Stimulated activated CD8-positive, alpha-beta memory T cell treated with anti-CD3 and anti-CD28 coated beads, Interleukin-4, amount 100 ng/mL, for 4 hours (primary cell): ENCODE data around the gene GRXCR2.
"Not testable (repeated sequence)": the region's sequence is repeated elsewhere in the genome, so short reads cannot be mapped to it uniquely, and the experiment has no call there.

Experiments used
- DNase-seq, 2 donors: peaks; one replicate each; pipeline ENCODE4 v3.0.0-alpha.2; 2020; ENCODE audit warnings: low read depth in 2 of 2, low spot score in 1 of 2

Gene GRXCR2, protein sequence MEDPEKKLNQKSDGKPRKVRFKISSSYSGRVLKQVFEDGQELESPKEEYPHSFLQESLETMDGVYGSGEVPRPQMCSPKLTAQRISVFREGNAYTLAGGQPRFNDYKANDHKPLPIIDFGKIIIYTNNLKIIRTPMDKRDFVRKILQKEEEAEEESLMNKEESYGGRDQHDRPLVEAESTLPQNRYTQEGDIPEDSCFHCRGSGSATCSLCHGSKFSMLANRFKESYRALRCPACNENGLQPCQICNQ

DNA sequence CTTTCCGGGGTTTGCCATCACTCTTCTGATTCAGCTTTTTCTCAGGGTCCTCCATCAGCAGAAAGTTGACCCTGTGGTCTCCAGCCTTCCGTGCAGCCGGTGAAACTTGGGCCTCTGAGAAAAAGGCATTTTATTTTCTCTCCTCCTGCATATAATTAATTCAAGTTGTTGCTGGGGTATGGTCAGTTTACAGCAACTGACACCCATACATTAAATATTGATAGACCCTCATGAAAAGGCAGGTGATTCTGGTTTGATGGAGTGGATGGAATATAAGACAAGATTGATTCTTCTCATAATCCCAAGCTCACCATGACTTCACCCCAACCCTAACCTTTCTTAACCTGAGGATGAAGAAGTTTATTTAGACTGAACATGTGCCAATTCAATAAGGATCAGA is at the start of gene GRXCR2:
GRXCR2 (minus strand) TSS at position 101 of the 400 bp plus-strand sequence; CDS start at position 55, 46 bp downstream.
- no peak for DNase-seq

DNA sequence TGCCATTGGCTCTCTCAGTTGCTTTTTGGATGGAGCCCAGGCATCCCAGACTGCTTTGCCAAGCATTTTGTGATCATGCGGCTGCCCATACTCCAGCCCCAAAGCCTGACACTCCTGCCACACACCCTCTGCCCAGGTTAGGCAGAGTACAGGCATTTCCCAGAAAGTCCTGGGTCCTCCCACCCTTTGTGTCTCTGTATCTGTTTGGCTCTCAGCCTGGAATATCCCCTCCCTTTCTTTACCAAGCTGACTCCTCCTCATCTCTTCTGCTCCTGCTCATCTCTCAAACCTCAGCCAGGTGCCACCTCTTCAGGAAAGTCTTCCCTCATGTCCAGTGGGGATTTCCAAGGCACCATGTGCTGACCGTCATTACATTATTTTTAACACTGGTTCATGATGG is 49.2 kb upstream of the GRXCR2 start:
- no peak for DNase-seq

DNA sequence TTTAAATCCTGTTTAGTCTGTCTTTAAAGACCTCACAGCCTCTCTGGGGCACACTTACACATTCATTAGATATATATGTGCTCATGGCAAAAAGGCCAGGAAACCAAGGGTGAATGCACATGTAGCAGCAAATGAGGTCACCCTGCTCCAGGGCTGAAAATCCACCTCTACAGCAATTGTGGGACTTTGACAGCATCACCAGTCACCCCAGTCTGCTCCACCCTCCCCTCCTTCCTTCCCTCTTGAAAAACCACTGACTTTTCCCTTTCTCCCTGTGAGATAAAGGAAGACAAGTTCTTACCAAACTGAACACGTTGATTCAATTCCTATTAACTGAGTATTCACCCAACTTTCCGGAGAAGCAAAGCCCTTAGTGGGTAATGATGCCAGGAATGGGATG is 48.4 kb upstream of the GRXCR2 start:
- DNase-seq, result no peak

DNA sequence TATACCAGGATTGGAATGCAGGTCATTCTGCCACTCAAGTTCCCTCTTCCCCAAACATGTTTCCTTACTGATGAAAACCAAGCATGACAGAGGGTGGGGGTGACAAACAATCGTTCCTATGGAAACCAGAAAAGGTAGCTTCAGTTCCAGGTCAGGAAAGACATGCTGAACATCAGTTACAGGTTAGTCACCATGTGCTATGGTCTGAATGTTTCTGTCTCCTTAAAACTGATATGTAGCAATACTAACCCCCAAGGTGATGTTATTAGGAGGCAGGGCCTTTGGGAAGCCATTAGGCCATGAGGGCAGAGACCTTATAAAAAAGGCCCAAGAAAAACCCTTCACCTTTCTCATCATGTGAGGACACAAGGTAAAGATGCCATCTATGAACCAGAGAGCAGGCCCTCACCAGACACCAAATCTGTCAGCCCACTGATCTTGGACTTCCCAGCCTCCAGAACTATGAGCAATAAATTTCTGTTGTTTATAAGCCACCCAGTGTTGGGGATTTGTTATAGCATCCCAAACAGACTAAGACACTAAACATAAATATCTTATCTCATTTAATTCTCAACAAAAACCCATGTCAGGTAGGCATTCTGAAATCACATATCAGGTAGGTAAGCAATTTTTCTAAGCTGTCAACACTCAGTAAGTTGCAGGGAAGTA is 47.9 kb upstream of the GRXCR2 start:
- no peak for DNase-seq

DNA sequence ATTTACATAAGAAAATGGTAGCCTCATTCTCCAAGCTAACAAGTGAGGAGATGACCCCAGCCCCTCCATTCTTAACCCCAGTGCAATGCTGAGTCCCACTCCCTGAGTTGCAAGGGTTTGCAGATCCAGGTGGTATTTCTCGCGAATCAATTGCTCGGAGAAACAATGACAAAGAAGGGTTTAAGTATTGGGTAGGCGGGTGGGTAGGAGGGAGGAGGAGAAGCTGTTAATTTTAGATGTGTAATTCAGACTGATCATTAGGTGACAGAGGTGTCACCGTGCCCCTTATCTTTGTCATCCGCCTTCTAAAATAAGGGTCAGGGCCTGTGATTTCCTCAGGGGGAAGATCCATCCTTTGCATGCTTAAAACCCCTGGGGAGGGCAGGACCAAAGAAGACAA is 46.6 kb upstream of the GRXCR2 start:
- DNase-seq, result no peak

DNA sequence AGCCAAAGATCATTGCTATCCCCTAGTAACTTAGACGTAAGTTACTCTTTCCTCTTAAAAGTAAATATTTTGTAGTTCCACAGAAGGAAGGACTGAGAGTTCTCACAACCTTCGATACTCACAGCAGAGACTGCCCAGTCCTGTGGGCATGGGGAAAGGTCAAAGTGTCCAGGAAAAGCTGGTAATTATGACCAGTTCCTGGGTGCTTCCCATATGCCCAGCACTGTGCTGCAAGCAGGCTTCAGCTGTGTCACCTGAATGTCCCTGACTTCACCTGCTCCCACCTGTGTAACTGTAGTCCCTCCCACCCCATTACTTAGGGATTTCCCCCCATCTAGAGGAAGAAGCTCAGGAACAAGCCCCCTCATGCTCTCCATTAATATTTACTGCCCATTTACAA is 45.6 kb upstream of the GRXCR2 start:
- no peak for DNase-seq

DNA sequence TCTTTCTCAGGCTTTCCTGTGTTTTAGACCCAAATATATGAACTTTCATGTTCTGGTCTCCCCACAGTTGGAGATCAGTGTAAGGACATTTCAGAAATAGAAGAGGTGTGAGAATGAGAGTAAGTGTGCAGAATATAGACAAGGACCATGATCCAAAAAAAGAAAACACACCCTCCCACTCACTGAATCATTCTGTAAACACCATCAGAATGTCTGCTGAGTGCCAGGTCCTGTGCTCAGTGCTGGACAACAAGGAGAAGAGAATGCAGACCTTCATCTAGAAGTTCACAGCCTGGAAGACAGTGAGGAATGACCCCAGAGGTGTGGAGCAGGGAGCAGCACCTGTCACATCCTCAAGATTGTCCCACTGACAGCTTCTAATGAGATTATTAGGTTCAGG is 44.5 kb upstream of the GRXCR2 start:
- DNase-seq, result no peak

DNA sequence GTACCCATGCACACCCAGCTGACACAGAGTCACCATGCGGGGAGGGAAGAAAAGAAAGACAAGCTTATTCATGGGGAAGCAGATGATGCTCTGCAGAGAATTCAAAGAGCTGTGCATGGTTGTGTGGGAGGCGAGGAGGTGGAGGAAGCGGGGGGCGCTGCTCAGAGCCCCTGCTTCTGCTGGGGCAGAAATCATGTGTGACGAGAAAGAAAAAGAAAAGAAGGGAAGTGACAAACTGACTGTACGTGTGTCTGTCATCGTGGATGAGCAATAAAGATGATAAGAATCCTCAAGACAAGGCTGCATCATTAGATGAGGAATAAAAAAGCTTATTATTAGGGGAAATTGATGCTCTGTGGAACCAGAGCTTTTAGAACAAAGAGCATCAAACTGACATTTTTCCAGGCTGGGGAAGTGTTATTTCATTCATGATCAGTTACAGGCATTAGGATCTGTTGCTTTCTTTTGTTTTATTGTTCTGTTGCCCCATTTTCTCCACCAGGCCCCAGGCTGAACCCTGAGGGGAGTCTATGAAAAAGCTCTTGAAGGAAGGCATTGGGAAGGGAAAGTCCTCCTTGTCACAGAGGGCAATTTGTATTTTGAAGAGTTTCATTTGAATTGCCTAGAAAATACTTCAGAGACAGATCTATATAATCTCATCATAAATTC is 43.3 kb upstream of the GRXCR2 start:
- DNase-seq, result no peak

DNA sequence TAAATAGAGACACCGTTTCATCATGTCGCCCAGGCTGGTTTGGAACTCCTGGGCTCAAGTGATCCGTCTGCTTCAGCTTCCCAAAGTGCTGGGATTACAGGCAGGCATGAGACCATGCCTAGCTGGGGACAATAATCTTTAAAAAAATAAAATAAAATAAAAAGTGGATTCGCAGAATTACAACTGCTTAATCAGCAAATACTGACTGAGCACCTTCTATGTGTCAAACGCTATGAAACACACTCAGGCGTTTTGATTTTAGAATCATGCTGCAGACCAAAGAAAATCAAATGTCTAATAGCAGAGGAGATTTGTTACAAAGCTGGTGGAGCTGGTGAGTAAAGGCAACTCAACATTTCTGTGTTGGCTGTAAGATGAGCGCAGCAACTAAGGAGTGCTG is 40.9 kb upstream of the GRXCR2 start:
- DNase-seq, result no peak

DNA sequence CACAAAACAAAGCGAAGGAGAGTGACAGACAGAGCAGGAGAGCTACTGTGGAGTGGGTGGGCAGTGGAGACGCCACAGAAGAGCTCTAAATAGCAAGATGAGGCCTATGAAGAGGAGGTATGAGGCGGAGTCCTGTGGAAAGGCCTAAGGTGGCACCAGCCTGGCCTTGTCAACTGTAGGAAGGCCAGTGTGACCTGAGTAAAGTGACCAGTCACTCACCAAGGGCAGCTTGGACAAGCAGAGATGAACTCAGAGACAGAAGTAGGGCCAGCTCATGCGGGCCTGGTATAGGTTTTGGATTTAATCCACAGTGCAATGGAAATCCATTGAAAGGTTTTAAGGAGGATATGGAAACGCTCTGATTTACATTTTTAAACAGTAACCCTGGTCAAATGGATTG is 39.8 kb upstream of the GRXCR2 start:
- no peak for DNase-seq

DNA sequence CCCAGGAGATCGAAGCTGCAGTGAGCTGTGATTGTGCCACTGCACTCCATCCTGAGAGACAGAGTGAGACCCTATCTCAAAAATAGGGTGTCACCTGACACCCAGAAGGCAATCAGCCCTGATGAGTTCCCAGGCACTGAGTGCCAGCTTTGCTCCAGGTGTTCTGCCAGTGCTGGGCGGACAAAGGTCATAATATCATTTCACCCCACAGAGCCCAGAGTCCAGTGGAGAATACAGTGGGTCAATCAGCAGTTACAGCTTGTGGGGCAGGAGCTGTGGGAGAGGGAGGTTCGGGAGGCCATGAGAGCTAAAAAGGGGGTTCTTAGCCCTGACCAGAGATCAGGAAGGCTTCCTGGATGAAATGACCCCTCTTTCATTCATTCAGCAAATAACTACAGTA is 39.2 kb upstream of the GRXCR2 start:
- no peak for DNase-seq

DNA sequence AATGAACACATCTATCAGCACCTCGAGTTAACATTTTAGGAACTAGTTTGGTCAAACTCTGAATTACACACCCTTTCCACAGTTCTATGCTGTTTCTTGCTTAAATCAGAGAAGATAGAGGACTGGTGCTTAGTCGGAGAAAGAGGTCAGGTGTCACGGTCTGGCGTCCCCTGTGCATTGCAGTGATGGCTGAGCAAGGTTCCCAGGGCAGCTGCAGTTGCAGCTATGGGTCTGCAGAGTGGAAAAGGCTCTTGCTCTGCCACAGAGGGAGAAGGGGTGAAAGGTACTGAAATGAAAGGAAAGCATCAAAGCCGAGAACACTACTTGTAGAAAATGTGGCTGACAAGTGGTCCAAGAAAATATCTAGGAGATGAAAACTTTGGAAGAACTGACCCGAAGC is 38.4 kb upstream of the GRXCR2 start:
- no peak for DNase-seq

DNA sequence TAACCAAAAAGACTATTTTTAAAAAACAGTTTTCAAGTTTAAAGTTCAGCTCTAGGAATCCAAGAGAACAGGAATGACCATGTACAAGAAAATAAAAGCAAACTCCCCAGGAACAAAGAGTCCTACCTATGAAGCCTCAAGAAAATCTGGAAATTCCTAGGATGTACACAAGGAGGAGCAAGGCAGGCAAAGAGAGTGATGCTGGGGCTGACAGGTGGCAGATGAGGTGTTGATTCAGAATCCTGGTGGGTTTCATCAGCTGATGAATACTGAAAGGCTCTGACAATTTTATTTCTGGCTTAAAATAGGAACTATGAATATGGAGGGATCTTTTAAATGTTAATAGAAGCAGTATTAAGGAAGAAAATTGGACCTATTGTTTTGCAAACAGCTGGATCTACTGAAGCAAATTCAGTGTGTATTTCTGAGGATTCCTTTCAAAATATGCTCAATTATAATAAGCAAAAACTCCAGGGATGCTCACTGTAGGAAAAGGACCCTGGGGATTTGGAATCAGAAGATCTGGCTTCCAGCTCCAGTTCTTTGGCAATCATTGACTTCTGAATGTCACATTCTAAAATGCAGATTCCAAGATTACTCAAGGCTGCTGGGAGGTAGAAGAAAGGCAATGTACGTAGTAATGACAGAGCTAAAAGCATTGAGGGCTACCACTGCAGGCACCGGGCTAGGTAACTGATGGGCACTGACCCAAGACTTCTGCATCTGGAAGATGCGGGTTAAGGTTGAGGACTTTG is 35.6 kb upstream of the GRXCR2 start:
- DNase-seq, result no peak

DNA sequence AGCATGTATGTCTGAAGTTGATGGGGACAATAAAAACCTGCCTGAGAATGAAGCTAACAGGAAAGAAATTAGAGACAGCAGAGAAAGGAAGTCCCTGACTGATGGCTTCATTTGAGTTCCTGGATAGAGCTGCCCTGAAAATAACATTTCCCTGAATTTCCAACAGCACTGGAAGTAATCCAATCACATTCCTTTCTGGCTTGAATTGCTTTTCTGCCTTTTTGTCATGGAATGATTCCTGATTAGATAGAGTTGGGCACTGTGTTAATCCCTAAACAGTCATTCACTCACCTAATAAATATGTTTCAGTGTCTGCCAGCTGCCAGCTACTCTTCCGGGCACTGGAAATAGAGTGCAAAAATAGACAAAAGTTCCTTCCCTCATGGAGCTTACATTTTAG is 33.6 kb upstream of the GRXCR2 start:
- DNase-seq, result no peak

DNA sequence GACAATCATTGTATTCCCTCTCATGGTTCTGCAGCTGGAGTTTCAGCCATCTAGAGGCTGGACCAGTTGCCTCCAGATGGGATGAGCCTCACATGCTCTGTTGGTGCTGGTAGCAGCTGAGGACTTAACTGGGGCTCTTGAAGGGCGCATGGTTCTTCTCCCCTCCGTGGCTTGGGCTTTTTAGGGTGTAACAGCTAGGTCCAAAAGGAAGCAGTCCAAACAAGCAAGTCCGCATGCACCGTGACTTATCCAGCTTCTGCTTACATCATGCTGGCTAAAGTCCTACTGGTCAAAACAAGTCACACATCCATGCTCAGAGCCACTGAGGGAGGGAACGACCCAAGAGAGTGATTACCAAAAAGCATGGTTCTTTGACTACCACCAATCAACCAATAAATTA is 31.9 kb upstream of the GRXCR2 start:
- DNase-seq, result no peak

DNA sequence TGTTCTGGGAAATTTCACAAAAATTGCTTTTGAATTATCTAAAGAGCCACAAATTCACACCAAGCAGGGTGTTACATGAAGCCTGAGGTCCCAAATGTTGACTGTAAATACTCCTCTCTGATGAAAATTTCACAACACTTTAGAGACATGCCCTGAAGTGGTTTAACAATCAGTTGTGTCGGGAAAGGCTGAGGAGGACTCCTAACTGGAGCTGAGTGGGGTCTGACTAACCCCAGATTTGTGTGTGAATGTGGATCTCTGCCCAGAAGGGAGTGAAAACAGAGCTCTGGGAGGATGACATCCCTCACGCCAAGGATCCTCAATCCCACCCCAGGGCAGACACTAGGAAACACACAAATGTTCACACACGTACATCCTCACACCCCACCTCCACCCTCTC is 31.1 kb upstream of the GRXCR2 start:
- DNase-seq, result no peak

DNA sequence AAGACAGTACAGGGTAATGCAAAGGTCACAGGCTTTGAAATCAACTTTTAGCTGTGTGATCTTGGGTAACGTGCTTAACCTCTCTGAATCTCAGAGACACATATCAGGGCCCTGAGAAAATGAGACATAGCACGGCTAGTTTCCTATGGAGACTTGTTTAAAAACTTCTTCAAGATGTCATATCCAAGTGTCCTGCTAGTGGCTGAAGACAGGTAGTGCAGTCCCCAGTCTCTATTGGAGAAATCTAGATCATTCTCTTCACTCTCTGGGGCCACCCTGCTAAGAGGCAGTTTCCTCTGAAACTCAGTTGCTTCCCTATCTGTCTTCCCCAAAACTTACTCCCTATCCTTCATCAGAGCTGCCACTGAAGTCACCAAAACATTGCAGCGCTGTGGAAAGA is 30.3 kb upstream of the GRXCR2 start:
- no peak for DNase-seq

DNA sequence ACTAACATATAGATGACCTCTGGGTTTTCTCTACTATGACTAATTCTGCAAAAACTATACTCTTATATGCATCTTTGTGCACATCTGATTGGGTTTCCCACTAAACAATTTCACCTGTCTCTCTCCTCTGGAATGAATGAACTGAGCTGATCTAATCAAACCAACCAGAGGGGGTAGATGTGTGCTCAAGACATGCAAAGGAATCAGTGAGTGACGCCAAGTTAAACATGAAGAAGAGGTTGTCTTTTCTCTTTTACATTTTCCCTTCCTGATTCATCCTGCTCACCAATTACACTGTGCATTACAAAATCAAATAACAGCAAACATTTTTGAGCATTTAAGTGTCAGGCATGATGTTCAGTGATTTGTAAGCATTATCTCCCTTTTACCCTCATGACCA is 29.6 kb upstream of the GRXCR2 start:
- no peak for DNase-seq

DNA sequence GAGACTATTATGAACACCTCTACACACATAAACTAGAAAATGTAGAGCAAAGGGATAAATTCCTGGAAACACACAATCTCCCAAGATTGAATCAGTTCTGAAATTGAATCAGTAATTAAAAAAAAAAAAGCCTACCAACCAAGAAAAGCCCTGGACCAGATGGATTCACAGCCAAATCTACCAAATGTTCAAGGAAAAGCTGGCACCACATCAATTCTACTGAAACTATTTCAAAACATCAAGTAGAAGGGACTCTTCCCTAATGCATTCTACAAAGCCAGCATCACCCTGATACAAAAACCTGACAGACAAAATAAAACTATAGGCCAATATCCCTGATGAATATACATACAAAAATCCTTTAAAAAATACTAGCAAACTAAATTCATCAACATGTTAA is 25.4 kb upstream of the GRXCR2 start:
- no peak for DNase-seq

DNA sequence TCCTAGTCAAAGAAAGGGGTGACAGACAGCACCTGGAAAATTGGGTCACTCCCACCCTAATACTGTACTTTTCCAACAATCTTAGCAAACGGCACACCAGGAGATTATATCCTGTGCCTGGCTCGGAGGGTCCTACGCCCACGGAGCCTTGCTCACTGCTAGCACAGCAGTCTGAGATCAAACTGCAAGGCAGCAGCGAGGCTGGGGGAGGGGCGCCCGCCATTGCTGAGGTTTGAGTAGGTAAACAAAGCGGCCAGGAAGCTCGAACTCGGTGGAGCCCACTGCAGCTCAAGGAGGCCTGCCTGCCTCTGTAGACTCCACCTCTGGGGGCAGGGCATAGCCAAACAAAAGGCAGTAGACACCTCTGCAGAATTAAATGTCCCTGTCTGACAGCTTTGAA is 18.6 kb upstream of the GRXCR2 start:
- not testable (repeated sequence) for DNase-seq

DNA sequence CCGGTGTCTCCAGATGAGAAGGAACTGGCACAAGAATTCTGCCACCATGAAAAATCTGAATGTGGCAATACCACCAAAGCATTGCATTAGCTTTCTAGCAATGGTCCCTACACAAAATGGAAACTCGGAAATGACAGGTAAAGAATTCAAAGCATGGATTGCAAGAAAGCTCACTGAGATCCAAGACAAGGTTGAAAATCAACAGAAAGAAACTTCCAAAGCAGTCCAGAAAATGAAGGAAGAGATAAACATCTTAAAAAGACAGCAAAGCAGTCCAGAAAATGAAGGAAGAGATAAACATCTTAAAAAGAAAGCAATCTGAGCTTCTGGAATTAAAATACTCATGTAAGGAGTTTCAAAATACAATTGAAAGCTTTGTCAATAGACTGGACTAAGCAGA is 16.8 kb upstream of the GRXCR2 start:
- no peak for DNase-seq

DNA sequence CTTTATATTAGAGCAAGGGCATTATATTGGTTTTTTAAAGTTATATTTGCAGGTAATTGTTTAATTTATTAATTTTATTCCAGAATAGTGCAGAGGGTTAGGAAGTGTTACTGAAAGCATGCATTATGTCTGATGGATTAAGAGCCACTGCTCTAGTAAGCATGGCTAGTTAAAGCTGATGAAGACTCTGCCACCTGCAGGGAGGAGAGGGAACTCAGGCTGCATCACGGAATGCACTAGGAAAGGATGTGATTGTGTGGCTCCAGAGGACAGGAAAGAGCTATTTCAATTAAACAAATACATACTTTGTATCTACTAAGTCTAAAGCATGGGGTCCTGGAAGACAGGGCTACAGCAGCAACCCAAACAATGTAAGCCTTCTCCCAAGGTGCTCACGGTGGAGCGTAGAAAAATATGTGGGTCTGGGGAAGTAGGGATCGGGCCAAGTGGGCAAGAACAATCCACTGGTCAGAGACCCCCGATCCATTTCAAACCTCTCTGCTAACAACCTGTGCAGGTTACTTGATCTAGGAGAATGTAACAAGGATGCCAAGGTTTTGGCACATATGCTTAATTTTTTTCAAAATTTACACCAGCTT is 15.3 kb upstream of the GRXCR2 start:
- DNase-seq, result no peak
